ENCODE data around the gene NFKB1. TPM values are rescaled to one million over a fixed set of nuclear protein-coding genes. Genes with fewer than 3 reads are reported as not detected.

Gene NFKB1
- total RNA-seq, 1 donor from 2014 or later, result 24.6 TPM

DNA sequence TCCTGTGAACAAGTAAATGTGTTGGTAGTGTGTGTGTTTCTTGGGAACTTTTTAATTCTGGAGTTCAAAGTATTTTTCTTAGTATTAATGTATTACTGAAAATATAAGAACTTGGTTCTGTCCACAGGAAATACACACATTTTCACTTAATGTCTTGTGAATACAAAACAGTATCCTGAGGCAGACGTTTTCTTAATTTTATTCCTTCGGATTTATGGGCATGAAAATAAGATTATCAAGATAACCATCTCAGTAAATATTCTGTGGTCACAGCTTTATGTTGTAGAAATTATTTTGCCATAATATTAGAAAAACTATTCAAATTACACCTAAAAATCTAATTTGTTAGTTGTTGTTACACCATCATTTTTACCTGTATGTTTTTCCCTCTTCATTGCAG, 29.8 kb downstream of the NFKB1 start:
- TF ChIP-seq, protein P1, sequence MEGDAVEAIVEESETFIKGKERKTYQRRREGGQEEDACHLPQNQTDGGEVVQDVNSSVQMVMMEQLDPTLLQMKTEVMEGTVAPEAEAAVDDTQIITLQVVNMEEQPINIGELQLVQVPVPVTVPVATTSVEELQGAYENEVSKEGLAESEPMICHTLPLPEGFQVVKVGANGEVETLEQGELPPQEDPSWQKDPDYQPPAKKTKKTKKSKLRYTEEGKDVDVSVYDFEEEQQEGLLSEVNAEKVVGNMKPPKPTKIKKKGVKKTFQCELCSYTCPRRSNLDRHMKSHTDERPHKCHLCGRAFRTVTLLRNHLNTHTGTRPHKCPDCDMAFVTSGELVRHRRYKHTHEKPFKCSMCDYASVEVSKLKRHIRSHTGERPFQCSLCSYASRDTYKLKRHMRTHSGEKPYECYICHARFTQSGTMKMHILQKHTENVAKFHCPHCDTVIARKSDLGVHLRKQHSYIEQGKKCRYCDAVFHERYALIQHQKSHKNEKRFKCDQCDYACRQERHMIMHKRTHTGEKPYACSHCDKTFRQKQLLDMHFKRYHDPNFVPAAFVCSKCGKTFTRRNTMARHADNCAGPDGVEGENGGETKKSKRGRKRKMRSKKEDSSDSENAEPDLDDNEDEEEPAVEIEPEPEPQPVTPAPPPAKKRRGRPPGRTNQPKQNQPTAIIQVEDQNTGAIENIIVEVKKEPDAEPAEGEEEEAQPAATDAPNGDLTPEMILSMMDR (conservative IDR thresholded peaks at IDR 0.05), result no peak
- Mint-ChIP-seq H3K4me1 (peaks cover 6% of the 10 kb centered on the region), H3K27me3 (ENCODE audit: low read depth) (no peaks in the 10 kb centered on the region), H3K9me3 (no peaks in the 10 kb centered on the region), H3K36me3 (ENCODE audit: low read depth) (no peaks in the 10 kb centered on the region), H3K27ac (ENCODE audit: unreplicated experiment) (no peak overlapping the region), H3K4me3 (no peak overlapping the region)
- no peak for DNase-seq (ENCODE audit: low read depth, low spot score)

DNA sequence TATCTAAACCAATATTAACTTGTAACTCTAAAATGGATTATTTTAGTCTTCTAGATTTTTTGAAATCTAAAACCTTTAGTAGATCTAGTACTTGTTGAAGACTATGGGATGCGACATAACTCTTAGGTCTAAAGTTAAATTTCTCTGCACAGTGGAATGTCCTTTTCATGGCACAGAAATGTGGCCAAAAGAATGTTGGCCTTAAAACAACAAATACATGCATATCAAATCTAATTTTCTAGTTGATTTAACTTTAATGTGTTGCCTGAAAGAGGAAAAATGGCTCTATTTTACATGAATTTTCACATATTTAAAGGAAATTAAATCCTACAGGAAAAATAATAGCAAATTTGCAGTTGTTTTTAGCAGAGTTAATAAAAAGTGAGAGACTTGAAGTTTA, 30.3 kb downstream of the NFKB1 start:
- Mint-ChIP-seq H3K9me3 (no peaks in the 10 kb centered on the region), H3K27ac (ENCODE audit: unreplicated experiment) (no peak overlapping the region), H3K36me3 (ENCODE audit: low read depth) (no peaks in the 10 kb centered on the region), H3K4me1 (peaks cover 6% of the 10 kb centered on the region), H3K4me3 (no peak overlapping the region), H3K27me3 (ENCODE audit: low read depth) (no peaks in the 10 kb centered on the region)
- TF ChIP-seq, protein P1 (conservative IDR thresholded peaks at IDR 0.05), result no peak
- no peak for DNase-seq (ENCODE audit: low read depth, low spot score)

DNA sequence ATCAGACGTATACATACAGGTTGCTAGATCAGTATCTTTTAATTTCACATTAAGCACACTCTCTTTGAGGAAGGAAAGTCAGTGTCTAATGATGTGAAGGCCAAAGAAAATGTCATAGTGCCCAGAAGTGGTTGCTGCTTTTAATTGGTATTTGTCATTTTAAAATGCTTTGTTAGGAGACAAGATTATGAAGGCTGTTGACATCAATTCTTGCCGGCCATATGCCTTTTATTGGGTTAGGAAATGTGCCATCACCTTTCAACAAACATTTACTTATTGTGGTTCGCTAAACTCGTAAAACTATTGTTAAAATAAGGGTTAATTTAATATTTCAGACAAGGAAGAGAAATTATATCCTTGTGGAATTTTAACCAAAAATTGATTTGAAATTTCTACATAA, 32.2 kb downstream of the NFKB1 start:
- Mint-ChIP-seq H3K27me3 (ENCODE audit: low read depth) (no peaks in the 10 kb centered on the region), H3K4me3 (no peak overlapping the region), H3K4me1 (no peaks in the 10 kb centered on the region), H3K9me3 (no peaks in the 10 kb centered on the region), H3K27ac (ENCODE audit: unreplicated experiment) (no peak overlapping the region), H3K36me3 (ENCODE audit: low read depth) (no peaks in the 10 kb centered on the region)
- TF ChIP-seq, protein P1 (conservative IDR thresholded peaks at IDR 0.05), result no peak
- no peak for DNase-seq (ENCODE audit: low read depth, low spot score)

DNA sequence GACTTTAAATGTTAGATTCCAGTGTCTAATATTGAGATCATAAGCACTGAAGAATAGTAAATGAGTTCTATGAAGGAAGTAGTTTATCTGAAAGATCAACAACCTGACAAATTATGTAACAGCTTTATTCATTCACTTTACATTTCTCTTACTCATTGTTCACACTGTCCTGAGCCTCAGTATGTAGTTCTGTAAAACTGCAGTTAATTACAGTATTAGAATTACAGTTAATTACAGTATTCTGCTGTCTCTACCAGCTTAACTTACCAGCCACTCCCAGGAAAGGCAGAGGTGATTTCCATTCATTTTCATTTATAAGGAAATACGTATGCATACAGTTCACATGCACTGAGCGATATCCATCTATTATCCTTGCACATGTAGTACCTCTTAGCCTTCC, 32.7 kb downstream of the NFKB1 start:
- TF ChIP-seq, protein P1 (conservative IDR thresholded peaks at IDR 0.05), result no peak
- Mint-ChIP-seq H3K36me3 (ENCODE audit: low read depth) (no peaks in the 10 kb centered on the region), H3K27me3 (ENCODE audit: low read depth) (no peaks in the 10 kb centered on the region), H3K4me3 (no peak overlapping the region), H3K9me3 (no peaks in the 10 kb centered on the region), H3K27ac (ENCODE audit: unreplicated experiment) (no peak overlapping the region), H3K4me1 (no peaks in the 10 kb centered on the region)
- no peak for DNase-seq (ENCODE audit: low read depth, low spot score)

DNA sequence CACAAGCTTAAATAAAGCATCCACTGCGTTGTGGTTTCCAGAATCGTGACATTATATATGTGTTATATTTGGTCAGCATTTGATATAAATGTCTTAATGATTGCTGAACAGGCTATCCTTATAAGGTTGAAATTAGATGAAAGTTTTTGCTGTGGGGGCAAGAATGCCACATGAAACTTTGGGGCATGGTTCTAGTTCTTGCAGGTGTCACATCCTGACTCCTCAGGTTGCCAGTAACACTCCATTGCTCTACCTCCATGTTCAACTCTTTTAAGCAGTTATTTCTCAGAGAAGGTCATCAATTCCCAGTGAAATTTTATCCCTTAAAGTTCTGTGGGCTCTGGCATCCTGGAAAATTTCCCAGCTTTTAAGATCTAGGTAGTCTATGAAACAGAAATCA, 33.7 kb downstream of the NFKB1 start:
- Mint-ChIP-seq H3K36me3 (ENCODE audit: low read depth) (no peaks in the 10 kb centered on the region), H3K27me3 (ENCODE audit: low read depth) (no peaks in the 10 kb centered on the region), H3K27ac (ENCODE audit: unreplicated experiment) (peak overlapping the region; percentile 6), H3K4me3 (no peak overlapping the region), H3K9me3 (no peaks in the 10 kb centered on the region), H3K4me1 (no peaks in the 10 kb centered on the region)
- no peak for DNase-seq (ENCODE audit: low read depth, low spot score)
- TF ChIP-seq, protein P1 (conservative IDR thresholded peaks at IDR 0.05), result no peak
